HG03280 (cell line): ENCODE data around the gene MMRN1.

Experiments
- ATAC-seq: cut with Tn5 transposase; IDR thresholded peaks from one replicate; pipeline ENCODE4 v1.9.1; 2021; ENCODE audit warnings: mild to moderate bottlenecking, moderate library complexity; ENCODE audit not compliant: unreplicated experiment

The MMRN1 gene

DNA sequence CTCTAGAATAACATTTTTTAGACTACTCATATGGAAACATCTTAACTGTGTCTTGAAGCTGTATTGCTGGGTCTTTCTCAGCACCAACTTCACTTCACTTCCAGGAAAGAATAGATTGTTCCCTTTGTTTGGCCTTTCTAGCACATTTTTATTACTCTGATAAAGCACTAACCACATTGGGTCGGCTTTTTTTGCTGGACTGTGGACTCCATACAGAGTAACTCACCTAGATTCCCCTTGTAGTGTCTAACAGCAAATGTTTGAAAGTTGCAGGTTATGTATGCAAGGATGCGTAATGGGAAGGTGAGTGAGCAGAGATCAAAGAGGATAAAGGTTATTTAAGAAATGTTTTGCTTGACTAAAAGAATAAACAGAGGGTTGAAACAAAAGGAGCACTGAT, 101.2 kb downstream of the MMRN1 start:
- no peak for ATAC-seq

DNA sequence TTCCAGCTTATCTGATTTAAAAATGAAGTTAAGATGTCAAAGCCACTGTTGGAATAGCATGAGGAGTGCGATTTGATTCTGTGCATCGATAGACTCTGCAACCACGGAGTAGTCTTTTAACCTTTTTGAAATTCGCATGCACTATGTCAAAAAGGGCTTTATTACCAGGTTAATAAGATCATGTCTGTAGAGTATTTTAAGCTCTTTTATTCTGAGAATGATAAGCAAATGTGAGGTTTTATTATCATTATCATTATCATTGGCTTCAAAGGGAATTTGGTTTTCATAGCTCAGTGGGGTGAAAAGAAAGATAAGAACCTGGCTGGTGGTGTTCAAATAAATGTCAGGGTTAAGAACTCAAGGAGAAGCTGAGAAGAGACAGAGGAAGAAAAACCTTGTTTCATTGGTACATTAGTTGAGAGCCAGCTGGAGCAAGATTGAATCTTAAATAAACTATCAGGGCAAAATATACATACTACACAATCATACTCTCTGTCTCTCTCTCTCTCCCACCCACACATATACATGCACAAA, 102.6 kb downstream of the MMRN1 start:
- no peak for ATAC-seq

DNA sequence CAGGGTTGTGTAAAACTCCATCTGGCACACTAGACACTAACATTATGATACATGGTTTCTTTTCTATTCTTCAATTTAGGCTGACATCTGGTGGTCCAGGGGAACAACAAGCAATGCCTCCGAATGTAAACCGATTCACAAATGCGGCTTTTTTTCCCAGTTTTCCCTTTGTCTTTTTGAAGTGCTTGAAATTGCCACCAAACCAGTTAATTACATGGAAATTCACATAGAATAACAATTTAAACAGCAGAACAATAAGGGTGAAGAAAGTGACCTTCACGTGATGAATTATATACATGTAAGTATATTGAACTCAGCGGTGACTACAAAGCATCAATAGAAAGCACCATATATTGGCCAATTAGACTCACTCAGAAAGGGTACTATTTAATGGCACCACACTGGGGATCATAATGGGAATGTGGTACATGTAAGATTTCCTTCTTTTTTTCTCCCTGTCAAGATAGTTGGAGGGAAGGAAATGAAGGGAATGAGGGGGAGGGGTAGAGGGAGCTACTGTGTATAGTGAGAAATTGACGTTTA, 103.9 kb downstream of the MMRN1 start:
- no peak for ATAC-seq

DNA sequence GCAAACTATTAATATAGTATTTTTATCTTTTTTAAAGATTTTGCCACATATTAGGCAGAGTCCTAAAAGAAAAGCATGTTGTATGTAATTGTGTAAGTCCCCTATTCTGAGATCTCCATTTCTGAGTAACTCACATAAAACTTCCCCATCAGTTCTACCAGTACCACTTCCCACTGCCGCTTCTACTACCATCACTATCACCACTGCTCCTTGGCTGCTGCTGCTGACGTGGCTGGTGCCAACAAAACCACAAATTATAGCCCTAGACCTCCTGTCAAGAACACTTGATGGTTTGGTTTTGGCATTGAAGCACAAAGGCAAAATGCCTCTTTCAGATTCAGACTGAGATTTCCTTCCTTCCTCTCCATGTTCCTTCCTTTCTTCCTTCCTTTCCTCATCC, 106.4 kb downstream of the MMRN1 start:
- no peak for ATAC-seq

DNA sequence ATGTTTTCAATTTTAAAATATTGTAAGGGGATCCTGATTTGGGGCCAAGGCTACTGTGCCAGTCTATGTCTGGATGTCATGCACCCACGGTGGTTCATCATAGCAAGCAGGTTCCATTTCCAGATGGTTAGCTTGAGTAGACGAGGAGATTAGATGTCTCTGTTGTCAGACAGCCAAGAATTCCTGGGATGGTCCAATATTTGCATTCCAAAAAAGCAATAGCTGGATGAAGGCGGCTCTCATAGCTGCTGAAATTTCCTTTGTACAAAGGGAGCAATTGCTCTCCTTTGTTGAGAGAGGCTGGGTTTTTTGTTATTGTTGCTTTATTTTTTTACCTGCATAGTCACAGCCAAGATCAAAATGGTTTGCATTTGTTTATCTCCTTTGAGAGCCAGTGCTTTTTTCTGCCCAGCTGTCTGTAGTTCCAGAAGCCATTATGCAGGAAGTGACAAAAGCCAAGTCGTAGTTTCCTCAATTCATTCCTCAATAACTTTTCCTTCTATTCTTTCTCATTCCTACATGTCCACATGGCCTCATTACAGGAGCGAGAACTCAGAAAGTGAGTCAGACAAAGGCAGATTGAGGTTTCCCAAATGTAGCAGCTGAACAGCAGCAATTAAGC, 107.9 kb downstream of the MMRN1 start:
- no peak for ATAC-seq
